MM.1S (cell line): ENCODE results near the gene SSU72.

Experiments
- EZH2 ChIP-seq: fragments of 300-600 bp; sonication (generic); optimal IDR thresholded peaks from 2 replicates; pipeline ENCODE3; 2017; ENCODE audit warnings: low read depth, mild to moderate bottlenecking, antibody characterized with exemption, low read length, mixed read lengths
- TF ChIP-seq, protein P1 (sequence below): fragments of 300-600 bp; sonication (generic); IDR thresholded peaks from 2 replicates; pipeline ENCODE4 v1.5.1; 2016; ENCODE audit warnings: antibody characterized with exemption, low read length, mixed read lengths

DNA sequence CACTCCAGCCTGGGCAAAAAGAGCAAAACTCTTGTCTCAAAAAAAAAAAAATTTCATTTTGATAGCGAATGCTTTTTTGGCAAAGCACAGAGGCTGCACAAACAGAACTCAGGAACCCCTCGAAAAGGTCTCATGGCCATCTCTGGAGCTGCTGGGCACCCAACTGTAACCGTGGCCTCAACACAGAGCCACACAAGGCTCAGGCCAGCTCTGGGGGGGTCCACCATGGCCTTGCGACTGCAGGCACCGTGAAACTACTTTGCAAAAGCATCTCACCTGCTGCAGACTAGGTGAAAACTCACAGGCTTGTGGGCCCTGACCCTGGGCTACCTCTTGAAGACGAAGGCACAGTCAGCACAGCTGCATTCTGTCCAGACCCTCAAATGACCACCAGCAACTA, 18.2 kb downstream of the SSU72 start:
- TF ChIP-seq, protein P1, sequence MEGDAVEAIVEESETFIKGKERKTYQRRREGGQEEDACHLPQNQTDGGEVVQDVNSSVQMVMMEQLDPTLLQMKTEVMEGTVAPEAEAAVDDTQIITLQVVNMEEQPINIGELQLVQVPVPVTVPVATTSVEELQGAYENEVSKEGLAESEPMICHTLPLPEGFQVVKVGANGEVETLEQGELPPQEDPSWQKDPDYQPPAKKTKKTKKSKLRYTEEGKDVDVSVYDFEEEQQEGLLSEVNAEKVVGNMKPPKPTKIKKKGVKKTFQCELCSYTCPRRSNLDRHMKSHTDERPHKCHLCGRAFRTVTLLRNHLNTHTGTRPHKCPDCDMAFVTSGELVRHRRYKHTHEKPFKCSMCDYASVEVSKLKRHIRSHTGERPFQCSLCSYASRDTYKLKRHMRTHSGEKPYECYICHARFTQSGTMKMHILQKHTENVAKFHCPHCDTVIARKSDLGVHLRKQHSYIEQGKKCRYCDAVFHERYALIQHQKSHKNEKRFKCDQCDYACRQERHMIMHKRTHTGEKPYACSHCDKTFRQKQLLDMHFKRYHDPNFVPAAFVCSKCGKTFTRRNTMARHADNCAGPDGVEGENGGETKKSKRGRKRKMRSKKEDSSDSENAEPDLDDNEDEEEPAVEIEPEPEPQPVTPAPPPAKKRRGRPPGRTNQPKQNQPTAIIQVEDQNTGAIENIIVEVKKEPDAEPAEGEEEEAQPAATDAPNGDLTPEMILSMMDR, result no peak
- no peak for TF ChIP-seq EZH2
